GM13977 (cell line): ENCODE data around the gene UBL4A.

Experiments used
- DNase-seq: peaks from one replicate; pipeline ENCODE4 v3.0.0; 2012; ENCODE audit warnings: low spot score
- in situ Hi-C: fragments of 300-500 bp; cut with MboI; formaldehyde crosslinking; loops from one replicate; pipeline ENCODE4 v1.12.0; 2022; ENCODE audit warnings: low sequenced_read_pairs, low pct_unique_long_range_greater_than_20kb, mixed read lengths, inconsistent platforms; ENCODE audit not compliant: unreplicated experiment
- TF ChIP-seq, protein P1 (sequence below): IDR thresholded peaks from 2 replicates; pipeline ENCODE4 v1.5.1; 2012; ENCODE audit warnings: mild to moderate bottlenecking, control low read depth; ENCODE audit not compliant: insufficient read depth; ENCODE audit errors: extremely low read depth, missing control alignments

The UBL4A gene

DNA sequence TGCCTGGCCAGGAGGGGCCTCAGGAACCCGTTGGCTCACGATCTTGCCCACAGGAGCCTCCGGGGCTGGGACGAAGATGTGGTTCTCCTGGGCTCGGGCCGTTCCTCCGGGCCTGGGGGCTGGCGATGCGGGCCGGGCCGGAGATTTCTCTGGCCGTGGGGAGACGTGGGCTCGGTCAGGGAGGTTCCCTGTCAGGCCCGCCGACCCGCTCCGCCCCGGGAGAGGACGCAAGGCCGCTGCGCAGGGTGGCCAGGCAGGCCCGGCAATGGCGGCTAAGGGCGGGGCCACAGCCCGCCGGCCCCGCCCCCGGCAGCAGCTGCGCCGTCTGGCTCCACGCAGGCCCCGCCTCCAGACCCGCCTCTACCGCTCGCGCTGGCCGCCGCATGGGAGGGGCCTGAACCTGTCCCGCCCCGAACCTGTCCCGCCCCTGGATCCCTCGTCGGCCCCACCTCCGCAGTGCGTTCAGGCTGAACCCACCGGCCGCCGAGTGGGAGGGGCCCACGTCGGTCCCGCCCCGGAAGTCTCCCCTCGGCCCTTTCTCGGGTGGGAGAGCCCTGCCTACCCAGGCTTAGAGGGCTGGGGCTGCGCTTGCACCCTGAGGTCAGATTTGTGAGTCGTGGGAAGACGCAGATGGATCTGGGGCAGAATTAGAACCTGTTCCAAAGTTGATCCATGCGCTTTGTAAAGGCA, 29.7 kb upstream of the UBL4A start, which contains the start of gene FAM3A:
Gene FAM3A (minus strand): TSS at position 267 of the 690 bp plus-strand sequence. CDS start 460 bp downstream, outside the sequence.
- in situ Hi-C loops = no loop called here
- TF ChIP-seq, protein P1, sequence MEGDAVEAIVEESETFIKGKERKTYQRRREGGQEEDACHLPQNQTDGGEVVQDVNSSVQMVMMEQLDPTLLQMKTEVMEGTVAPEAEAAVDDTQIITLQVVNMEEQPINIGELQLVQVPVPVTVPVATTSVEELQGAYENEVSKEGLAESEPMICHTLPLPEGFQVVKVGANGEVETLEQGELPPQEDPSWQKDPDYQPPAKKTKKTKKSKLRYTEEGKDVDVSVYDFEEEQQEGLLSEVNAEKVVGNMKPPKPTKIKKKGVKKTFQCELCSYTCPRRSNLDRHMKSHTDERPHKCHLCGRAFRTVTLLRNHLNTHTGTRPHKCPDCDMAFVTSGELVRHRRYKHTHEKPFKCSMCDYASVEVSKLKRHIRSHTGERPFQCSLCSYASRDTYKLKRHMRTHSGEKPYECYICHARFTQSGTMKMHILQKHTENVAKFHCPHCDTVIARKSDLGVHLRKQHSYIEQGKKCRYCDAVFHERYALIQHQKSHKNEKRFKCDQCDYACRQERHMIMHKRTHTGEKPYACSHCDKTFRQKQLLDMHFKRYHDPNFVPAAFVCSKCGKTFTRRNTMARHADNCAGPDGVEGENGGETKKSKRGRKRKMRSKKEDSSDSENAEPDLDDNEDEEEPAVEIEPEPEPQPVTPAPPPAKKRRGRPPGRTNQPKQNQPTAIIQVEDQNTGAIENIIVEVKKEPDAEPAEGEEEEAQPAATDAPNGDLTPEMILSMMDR = no peak
- peak; percentile 91 for DNase-seq

DNA sequence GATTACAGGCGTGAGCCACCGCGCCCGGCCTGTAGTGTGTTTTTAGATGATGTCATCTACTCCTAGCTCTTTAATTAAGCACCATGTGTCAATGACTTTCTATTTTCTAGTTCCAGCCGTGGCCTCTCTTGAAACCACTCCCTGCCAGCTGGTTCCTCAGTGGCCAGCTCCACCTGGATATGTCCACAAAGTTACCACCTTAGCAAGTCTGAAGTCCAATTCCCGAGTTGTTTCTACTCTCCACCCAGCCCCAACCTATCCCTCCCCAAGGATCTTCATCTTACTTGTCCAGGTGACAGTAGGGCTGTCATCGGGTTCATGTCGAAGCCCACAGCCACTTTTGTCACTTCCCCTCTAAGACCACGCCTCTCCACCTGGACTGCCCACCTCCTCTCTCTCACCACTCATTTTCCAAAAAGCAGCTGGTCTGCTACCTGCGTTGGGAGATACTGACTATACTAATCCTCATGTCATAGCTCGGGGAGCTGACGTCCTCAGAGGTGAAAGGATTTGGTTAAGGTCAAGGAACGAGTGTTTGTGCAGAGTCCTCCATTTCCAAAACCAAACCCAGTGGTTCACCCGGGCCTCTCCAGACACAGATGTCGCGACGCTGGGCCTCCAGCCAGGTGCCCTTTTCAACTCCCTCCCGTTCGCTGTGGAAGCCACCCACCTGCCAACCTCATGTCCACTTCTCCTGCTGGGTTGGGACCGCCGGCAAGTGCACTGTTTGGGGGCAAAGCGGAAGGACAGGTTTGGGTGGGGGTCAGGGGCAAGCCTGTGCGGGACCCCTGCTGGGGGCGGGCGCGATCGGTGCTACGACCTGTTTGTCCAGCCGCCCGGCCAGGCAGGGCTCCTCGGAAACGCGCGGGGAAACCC, 28.9 kb upstream of the UBL4A start:
- TF ChIP-seq, protein P1 = no peak
- in situ Hi-C loops = no loop called here
- peak; percentile 16 for DNase-seq

DNA sequence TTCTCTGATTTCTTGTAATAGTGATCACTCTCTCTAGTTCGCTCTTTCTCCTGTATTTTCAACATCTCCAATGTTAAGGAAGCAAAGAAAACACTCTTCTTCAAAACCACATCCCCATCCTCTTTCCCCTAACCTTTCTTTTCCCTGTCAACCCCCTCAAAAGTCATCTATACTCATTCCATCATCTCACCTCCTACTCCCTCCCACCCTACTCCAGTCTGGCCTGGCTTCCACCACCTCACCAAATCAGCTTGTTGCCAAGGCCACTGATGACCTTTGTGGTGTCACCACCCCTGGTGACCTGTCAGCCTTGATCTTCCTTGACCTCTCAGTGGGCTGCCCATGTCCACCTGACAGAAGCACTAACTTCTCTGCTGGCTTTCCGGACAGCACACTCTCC, 27.3 kb upstream of the UBL4A start:
- DNase-seq = no peak
- TF ChIP-seq, protein P1 = no peak
- in situ Hi-C loops = no loop called here

DNA sequence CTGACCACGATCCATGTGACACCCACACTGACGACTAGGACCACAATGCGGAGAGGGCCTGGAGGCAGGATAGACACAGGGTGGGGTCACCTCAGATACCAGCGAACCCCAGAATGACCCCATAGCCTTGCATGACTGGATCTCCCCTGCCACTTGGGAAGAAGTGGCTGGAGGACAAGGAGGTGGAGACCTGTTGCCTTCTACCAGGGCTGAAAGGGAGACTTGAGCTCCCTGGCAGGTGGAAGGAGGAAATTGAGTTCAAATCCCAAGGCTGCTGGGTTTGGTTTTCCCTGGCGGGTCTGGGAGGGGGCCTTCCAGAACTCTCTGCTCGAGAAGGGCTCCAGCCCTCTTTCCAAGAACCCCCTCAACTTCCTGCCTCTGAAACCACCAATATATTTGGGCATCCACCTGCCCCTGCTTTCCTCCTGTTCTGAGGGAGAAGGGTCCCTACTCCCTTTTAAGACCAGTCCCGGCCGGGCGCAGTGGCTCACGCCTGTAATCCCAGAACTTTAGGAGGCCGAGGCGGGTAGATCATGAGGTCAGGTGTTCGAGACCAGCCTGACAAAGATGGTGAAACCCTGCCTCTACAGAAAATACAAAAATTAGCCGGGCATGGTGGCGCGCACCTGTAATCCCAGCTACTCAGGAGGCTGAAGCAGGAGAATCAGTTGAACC, 26.6 kb upstream of the UBL4A start:
- no peak for DNase-seq
- in situ Hi-C loops = no loop called here
- TF ChIP-seq, protein P1 = no peak

DNA sequence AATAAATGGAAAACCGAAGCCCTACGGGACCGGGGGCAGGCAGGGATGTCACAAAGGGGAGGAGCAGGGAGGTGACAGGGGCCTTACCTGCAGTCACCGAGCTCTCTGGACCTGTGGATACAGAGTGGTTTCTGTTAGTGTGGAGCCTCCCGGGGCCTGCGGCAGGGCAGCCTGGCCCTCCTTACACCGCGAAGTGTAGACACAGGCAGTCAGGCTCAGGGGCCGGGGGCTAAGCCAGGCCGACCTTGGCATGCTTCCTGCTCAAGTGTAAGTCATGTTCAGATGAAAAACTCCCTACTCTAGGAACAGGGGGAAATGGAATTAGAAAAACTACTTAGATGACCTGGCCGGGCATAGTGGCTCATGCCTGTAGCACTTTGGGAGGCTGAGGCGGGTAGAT, 25.3 kb upstream of the UBL4A start:
- TF ChIP-seq, protein P1 = no peak
- DNase-seq = no peak
- in situ Hi-C loops = no loop called here

DNA sequence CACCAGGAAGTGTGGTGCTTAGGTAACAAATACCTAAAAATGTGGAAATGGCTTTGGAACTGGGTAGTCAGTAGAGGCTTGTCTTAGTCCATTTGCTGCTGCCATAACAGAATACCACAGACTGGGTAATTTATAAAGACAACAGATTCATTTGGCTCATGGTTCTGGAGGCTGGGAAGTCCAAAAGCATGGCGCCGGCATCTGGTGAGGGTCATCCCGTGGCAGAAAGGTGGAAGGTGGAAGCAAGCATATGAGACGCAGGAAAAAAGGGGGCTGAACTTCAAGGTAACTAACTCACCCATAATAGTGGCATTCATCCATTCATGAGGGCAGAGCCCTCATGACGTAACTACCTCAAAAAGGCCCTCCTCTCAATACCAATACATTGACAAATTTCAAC, 23.0 kb upstream of the UBL4A start:
- in situ Hi-C loops = no loop called here
- TF ChIP-seq, protein P1 = no peak
- DNase-seq = no peak
